IgD-negative memory B cell (primary cell): ENCODE measurements around the gene FAM228B. TPM values are rescaled to one million over a fixed set of nuclear protein-coding genes. Genes with fewer than 3 reads are reported as not detected.

Experiments
- H3K27ac Mint-ChIP-seq, 3 donors: one replicate each; pipeline ENCODE4 v1.8.0; 2020 to 2022; ENCODE audit warnings: mild to moderate bottlenecking in 3 of 3, mixed read lengths in 3 of 3, moderate library complexity in 1 of 3
- H3K27me3 Mint-ChIP-seq: one replicate; pipeline ENCODE4 v1.8.0; 2021; ENCODE audit warnings: mixed read lengths
- H3K36me3 Mint-ChIP-seq: one replicate; pipeline ENCODE4 v1.8.0; 2020; ENCODE audit warnings: mild to moderate bottlenecking, mixed read lengths
- H3K4me1 Mint-ChIP-seq, 3 donors: one replicate each; pipeline ENCODE4 v1.8.0; 2020 to 2022; ENCODE audit warnings: mixed read lengths in 3 of 3, mild to moderate bottlenecking in 1 of 3
- H3K4me3 Mint-ChIP-seq, 4 donors: one replicate each; pipeline ENCODE4 v1.8.0; 2020 to 2022; ENCODE audit warnings: mild to moderate bottlenecking in 4 of 4, mixed read lengths in 4 of 4, moderate library complexity in 3 of 4
- H3K9me3 Mint-ChIP-seq, 3 donors: one replicate each; pipeline ENCODE4 v1.8.0; 2020 to 2021; ENCODE audit warnings: mixed read lengths in 3 of 3, mild to moderate bottlenecking in 1 of 3
- polyA plus RNA-seq: library from polyadenylated mRNA; unstranded; fragments of 300-500 nt; fragmentation: Illumina TruSeq; gene quantifications from one replicate; pipeline ENCODE4 v1.2.3, GENCODE V29; 2021

The FAM228B gene
- polyA plus RNA-seq, 1 donor from 2014 or later: 12.1 TPM

DNA sequence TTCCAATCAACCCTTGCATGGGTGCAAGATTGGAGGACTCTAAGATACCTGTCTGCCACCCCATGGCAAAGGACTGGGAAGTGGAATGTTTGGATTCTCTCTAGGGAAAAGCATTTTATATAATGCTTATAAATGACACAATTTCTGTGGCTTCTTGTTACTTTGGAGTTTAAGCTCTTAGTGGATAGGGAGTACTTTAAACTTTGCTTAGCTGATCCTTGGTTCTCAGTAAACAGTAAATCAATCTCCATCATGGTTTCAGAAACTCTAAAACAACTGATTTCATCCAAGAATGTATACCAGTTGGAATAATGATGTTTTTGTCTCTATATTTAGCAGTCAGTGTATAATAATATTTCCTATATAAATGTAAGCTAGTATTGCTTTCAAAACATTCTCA, 37.5 kb downstream of the FAM228B start:
- peaks cover 0 to 4% (median 2%) of the 10 kb centered on the region in 3 donors for H3K9me3 Mint-ChIP-seq
- H3K27me3 Mint-ChIP-seq: no peaks in the 10 kb centered on the region
- peaks cover 5 to 10% (median 5%) of the 10 kb centered on the region in 3 donors for H3K4me1 Mint-ChIP-seq
- peaks cover 16% of the 10 kb centered on the region for H3K36me3 Mint-ChIP-seq
- H3K4me3 Mint-ChIP-seq: no peak overlapping the region
- no peak overlapping the region for H3K27ac Mint-ChIP-seq

DNA sequence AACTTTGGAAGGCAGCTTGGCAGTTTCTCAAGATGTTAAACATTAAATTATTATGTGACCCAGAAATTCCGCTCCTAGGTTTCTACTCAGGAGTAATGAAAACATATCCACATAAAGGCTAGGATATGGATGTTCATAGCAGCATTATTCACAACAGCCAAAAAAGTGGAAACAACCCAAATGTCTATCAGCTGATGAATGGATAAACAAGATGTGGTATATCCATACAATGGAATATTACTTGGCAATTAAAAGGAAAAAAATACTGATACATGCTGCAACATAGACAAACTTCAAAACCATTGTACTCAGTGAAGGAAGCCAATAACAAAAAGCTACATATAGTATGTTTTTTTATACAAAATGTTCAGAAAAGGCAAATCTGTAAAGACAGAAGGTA, 39.2 kb downstream of the FAM228B start:
- Mint-ChIP-seq H3K36me3 (peaks cover 6% of the 10 kb centered on the region), H3K9me3 (peaks cover 0 to 4% (median 2%) of the 10 kb centered on the region in 3 donors)

DNA sequence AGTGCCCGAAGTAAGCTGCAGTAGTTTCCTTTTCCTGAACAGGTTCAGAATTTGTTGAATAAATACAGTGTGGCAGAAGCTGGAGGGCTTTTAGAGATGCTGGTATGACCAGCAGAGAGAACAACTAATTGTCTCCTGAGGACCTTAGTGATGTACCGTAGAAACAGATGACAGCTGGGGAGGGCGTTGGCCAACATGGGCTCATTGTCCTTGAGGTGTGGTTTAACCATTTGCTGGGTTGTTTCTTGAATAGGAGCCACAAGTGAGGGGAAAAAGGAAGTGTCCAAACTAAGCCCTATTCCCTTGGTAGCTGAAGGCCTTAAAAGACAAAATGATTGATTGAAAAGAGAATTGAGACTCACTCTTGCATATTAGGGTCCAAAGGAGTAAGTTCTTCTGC, 39.9 kb downstream of the FAM228B start:
- Mint-ChIP-seq H3K27me3 (peaks cover 1% of the 10 kb centered on the region), H3K9me3 (peaks cover 0 to 4% (median 2%) of the 10 kb centered on the region in 3 donors), H3K4me1 (peaks cover 5 to 10% (median 5%) of the 10 kb centered on the region in 3 donors), H3K36me3 (peaks cover 5% of the 10 kb centered on the region), H3K4me3 (no peak overlapping the region), H3K27ac (peak overlapping the region in 1 of 3 donors; percentile 39)

More for the DNA sequence above, 39.2 kb downstream of the FAM228B start:
- Mint-ChIP-seq H3K4me1 (peaks cover 5 to 10% (median 5%) of the 10 kb centered on the region in 3 donors), H3K27me3 (no peaks in the 10 kb centered on the region), H3K4me3 (no peak overlapping the region), H3K27ac (no peak overlapping the region)

DNA sequence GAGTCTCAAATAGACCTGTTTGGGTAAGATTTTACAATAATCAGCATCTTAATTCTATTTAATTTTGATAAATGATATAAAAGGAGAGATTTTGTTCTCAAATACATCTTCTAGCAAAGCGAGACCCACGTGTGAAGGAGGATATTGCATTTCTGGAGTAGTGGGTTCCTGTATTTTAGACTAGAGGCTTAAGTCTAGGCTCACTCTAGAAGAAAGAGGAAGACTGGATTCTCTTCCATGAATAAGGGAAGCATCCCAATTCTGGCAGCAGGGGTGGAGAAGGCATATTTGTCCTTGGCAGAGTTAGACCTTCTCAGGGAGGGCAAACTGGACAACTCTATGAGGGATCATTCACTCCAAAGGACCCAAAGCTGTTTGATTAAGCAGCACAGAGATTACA, 40.3 kb downstream of the FAM228B start:
- H3K27me3 Mint-ChIP-seq: peaks cover 1% of the 10 kb centered on the region
- peaks cover 6% of the 10 kb centered on the region for H3K36me3 Mint-ChIP-seq
- H3K4me1 Mint-ChIP-seq: peaks cover 5 to 10% (median 5%) of the 10 kb centered on the region in 3 donors
- no peak overlapping the region for H3K27ac Mint-ChIP-seq
- H3K9me3 Mint-ChIP-seq: peaks cover 0 to 4% (median 2%) of the 10 kb centered on the region in 3 donors
- H3K4me3 Mint-ChIP-seq: no peak overlapping the region

DNA sequence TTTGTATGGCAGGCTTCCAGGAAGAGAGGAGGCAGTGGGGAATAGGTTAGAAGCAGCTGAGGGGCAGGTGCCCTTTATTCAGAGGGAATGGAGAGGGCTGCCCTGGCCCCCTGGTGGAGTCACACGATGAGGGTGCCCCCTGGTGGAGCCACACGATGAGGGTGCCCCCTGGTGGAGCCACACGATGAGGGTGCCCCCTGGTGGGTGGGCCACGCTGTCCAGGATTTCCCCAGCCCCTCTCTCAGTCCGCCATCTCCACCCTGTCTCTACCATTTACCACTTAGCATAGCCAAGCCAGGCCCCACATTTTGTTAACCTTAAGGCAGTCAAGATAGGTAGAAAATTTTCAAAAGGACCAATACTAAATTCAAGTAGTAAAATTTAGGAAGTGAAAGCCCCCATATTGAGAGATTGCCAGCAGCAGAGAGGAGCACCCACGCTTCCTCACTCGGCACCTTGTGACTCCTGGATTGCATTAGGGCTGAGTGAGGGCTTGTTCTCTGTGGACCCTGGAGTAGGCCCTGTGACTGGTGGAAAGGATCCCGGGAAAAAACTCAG, 41.2 kb downstream of the FAM228B start:
- Mint-ChIP-seq H3K27ac (peak overlapping the region in 2 of 3 donors; percentile 19 to 86), H3K27me3 (peaks cover 1% of the 10 kb centered on the region), H3K4me3 (peak overlapping the region in 2 of 4 donors; percentile 77 to 80), H3K36me3 (peaks cover 4% of the 10 kb centered on the region), H3K9me3 (peaks cover 0 to 4% (median 2%) of the 10 kb centered on the region in 3 donors), H3K4me1 (peaks cover 5 to 10% (median 5%) of the 10 kb centered on the region in 3 donors)

DNA sequence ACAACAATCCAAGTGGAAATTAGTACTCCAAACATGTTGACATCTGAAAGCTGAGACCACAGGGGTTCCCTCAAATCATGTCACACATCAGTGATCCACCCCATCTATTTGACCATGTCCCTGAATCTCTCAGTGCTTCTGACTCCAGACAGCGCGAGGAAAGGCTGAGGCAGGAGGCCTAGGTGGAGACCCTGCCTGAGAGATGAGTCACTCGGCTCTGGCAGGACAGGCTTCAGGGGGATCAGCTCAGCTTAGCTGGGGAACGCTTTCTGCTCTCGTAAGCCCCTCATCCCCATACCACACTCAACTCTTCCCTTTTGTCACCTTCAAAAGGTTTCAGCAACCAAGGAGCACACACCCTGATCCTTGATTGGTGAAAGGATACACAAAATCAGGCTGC, 45.8 kb downstream of the FAM228B start:
- Mint-ChIP-seq H3K27me3 (peaks cover 1% of the 10 kb centered on the region), H3K27ac (peak overlapping the region in 1 of 3 donors; percentile 11), H3K4me1 (peaks cover 5 to 6% (median 5%) of the 10 kb centered on the region in 3 donors), H3K4me3 (no peak overlapping the region), H3K9me3 (peaks cover 0 to 2% (median 0%) of the 10 kb centered on the region in 3 donors), H3K36me3 (peaks cover 5% of the 10 kb centered on the region)

DNA sequence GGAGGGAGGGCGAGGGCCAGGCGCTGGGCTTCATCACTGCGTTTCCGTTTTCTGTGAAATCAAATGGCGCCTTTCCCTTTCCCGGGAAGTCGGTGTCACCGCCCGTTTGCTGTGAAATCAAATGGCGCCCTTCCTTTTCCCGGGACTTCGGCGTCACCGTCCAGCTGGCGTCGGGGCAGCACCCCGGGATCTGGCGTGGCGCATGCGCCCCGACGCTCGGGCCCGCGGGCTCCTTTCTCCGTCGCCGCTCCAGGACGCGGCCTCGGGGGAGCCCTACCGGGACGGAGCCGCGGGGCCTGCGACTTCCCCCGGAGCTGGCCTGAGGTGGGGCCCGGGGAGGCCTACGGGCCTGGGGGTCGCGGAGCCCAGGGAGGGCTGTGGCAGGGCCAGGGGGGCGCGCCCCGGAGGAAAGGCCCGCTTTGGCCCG, 51.6 kb downstream of the FAM228B start, which contains the start of gene FAM228A:
TSS of gene FAM228A (plus strand) at position 203 of the 427 bp plus-strand sequence. CDS start 428 bp downstream, outside the sequence.
- Mint-ChIP-seq H3K4me1 (no peaks in the 10 kb centered on the region), H3K27ac (no peak within 1 kb of the TSS)

DNA sequence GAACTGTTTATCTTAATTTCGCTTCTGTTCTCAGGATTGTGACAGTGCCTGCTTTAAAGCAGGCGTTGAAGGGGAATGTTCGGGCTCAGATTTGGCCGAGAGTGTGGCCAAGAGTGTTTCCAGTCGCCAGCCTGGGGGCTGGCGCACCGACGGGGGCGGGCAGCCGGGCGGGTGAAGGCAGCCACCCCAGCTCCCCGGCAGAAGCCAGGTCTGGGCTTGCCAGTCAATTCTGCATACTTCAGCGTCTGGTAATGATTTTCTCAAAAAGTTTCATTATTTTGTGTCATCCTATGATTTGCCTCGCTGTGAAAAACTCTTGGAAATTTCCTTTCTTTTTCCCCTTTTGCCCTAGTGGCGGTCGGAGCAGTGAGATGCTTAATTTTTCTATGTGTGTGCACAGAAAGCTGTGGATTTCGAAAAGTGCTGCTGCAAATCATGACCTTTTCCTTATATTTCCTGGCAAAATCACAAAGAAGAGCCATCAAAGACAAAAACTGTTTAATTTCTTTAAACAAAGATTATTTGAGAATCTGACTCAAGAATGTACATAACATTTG, 52.4 kb downstream of the FAM228B start:
- Mint-ChIP-seq H3K4me1 (no peaks in the 10 kb centered on the region), H3K9me3 (peaks cover 0 to 3% (median 0%) of the 10 kb centered on the region in 3 donors), H3K36me3 (peaks cover 6% of the 10 kb centered on the region), H3K4me3 (no peak overlapping the region), H3K27me3 (no peaks in the 10 kb centered on the region), H3K27ac (no peak overlapping the region)

More for the DNA sequence above, 51.6 kb downstream of the FAM228B start, which contains the start of gene FAM228A:
- H3K4me3 Mint-ChIP-seq: peak within 1 kb of the TSS in 1 of 4 donors; percentile 14
- peaks cover 0 to 3% (median 0%) of the 10 kb centered on the region in 3 donors for H3K9me3 Mint-ChIP-seq
- no peaks in the 10 kb centered on the region for H3K27me3 Mint-ChIP-seq
- H3K36me3 Mint-ChIP-seq: peaks cover 4% of the 10 kb centered on the region

DNA sequence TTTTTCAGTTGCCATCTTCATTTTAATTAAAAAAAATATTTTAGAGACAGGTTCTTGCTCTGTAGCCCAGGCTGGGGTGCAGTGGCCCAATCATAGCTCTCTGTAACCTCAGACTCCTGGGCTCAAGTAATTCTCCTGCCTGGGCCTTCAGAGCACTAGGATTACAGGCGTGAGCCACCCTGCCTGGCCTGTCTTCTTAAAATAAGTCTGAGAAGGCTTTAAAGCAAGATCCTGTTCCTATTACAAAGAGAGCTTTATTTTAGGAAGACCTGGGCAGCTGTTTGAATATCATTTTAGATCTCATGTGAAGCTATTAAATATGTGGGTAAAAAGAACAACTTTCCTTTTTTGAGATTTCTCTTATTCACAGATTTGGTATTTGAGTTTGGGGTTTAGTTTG, 53.1 kb downstream of the FAM228B start:
- no peaks in the 10 kb centered on the region for H3K4me1 Mint-ChIP-seq
- H3K36me3 Mint-ChIP-seq: peaks cover 6% of the 10 kb centered on the region
- no peak overlapping the region for H3K27ac Mint-ChIP-seq
- H3K9me3 Mint-ChIP-seq: peaks cover 0 to 3% (median 0%) of the 10 kb centered on the region in 3 donors
- no peaks in the 10 kb centered on the region for H3K27me3 Mint-ChIP-seq
- no peak overlapping the region for H3K4me3 Mint-ChIP-seq

DNA sequence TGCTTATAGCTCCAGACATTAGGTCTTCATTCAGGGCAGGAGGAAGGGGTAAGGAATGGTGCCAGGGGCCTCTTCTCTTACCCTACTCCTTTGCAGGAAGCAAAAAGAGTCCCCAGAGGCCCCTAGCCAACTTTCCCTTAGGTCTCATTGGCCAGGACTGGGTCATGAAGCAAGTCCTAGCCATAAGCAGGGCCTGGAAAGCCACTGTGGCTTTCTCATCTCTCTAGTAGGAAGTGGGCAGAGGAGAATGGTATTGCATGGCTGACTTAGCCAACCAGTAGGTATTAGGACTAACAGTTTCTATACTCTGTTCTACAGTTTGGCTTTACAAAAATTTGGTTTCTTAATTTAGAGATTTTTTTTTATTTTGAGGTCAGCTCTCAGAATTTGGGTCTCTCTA, 56.4 kb downstream of the FAM228B start:
- H3K36me3 Mint-ChIP-seq: peaks cover 4% of the 10 kb centered on the region
- H3K4me1 Mint-ChIP-seq: no peaks in the 10 kb centered on the region
- H3K27me3 Mint-ChIP-seq: no peaks in the 10 kb centered on the region
- H3K9me3 Mint-ChIP-seq: no peaks in the 10 kb centered on the region
- H3K4me3 Mint-ChIP-seq: no peak overlapping the region
- peak overlapping the region in 1 of 3 donors; percentile 87 for H3K27ac Mint-ChIP-seq

DNA sequence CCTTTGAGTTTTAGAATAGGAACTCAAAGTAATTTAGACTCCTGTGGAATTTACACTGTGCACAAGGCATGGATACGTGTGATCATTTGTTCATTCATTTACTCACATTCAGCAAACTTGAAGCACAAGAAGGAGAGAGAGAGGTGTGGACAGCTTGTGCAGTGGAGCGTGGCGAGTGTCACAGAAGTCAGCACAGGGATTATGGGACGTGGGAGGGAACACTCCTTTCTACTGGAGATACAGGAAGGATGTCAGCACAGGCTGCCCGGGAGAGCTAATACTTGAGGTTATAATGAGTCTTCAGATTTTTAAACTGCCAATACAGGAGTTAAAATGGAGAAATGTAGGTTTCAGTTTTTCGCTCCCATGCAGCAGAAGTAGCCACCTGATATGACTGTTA, 58.6 kb downstream of the FAM228B start:
- Mint-ChIP-seq H3K4me3 (no peak overlapping the region), H3K36me3 (peaks cover 4% of the 10 kb centered on the region), H3K4me1 (no peaks in the 10 kb centered on the region), H3K27me3 (no peaks in the 10 kb centered on the region), H3K9me3 (peaks cover 0 to under 1% (median 0%) of the 10 kb centered on the region in 3 donors), H3K27ac (no peak overlapping the region)

DNA sequence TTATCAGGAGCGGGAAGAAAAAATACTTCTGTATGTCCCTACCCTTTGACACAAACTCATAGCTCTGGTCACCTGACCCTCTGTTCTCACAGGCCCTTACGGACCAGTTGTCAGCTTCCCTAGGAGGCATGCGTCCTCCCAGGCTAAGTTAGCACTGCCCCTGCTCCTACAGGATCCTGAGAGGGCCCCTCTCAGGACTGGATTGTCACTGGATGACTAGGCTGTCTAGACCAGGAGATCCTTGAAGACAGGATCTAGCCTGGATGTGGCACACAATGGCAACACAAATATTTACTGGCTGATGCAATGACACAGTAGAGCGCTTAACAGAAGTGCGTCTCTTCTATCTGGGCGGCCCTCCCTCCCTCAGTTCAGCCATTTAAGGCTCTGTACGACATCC, 59.2 kb downstream of the FAM228B start:
- Mint-ChIP-seq H3K4me3 (no peak overlapping the region), H3K27me3 (no peaks in the 10 kb centered on the region), H3K27ac (no peak overlapping the region), H3K9me3 (peaks cover 0 to 6% (median 2%) of the 10 kb centered on the region in 3 donors), H3K36me3 (peaks cover 5% of the 10 kb centered on the region), H3K4me1 (peaks cover 0 to 1% (median 0%) of the 10 kb centered on the region in 3 donors)

DNA sequence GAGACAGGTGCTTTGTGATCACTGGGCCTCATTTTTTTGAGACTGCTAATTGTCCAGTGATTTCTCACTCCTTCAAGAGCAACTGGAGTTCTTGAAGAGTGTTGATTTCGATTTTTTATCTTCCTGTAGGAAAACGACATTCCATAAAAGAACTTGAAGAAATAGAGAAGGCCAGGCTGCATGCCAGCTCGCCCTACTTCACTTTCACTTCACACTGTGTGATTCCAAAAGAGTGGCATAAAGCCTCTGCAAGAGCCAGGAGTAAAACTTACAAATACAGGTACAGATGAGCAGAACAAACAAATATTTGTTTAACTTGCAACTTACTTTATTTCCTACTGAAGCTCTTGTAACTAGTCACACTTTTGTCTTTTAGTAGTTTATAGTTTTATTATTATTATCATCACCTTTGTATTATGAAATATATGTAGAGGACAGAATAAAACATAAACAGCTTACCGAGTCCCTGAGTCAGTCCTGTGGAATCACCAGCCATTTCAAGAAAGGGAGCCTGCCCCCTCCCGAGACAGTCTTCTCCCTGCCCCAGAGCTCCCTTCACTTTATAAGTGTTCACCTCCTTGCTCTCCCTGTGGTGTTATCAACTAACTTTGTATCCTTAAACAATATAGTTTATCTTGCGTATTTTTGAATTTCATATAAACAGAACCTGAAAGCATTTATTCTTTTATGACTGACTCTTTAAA, 60.2 kb downstream of the FAM228B start:
- Mint-ChIP-seq H3K27ac (no peak overlapping the region), H3K27me3 (no peaks in the 10 kb centered on the region), H3K9me3 (peaks cover 1 to 11% (median 3%) of the 10 kb centered on the region in 3 donors), H3K4me3 (no peak overlapping the region), H3K36me3 (peaks cover 5% of the 10 kb centered on the region), H3K4me1 (peaks cover 0 to 1% (median 0%) of the 10 kb centered on the region in 3 donors)

DNA sequence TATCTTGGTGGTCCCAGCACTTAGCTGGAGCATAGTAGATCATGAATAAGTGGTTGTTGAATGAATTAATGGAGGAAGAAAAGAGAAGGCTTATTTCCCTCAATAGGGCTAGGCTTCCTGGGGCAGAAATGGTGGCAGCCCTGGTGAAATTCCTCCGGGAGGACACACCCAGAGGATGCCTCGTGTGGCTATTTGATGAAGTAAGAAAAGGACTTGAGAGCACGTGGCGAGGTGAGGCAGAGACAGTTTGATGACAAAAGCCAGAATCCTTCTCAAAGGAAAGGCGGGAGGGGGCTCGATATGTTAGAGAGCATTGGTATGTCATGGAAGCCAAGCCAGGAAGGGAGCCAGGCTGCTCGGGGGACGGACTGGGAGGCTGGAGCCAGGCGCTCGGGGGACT, 66.3 kb downstream of the FAM228B start:
- Mint-ChIP-seq H3K36me3 (peaks cover 1% of the 10 kb centered on the region), H3K9me3 (peaks cover 1 to 14% (median 3%) of the 10 kb centered on the region in 3 donors), H3K4me1 (peaks cover 0 to 1% (median 0%) of the 10 kb centered on the region in 3 donors), H3K27ac (no peak overlapping the region), H3K27me3 (no peaks in the 10 kb centered on the region), H3K4me3 (no peak overlapping the region)

DNA sequence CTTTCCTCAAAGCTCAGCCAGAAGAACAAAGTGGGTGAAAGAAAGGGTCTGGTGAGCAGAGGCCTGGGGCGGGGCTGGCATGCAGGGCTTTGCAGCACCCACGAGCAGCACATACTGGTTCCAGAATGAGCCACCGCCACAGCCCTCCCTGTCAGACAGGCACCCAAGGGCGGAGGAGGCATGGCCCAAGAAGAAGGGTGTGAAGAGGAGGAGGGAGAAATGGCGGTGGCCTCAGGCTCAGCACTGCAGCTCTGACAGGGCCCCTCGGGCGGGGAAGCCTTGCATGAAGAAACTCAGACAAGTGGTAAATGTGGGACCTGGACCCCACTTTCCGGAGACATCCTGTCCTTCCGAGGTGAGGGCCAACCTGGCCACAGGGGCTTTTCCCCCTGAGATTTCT, 67.2 kb downstream of the FAM228B start:
- peaks cover 0 to 1% (median 0%) of the 10 kb centered on the region in 3 donors for H3K4me1 Mint-ChIP-seq
- H3K27ac Mint-ChIP-seq: no peak overlapping the region
- peaks cover 1 to 14% (median 6%) of the 10 kb centered on the region in 3 donors for H3K9me3 Mint-ChIP-seq
- no peaks in the 10 kb centered on the region for H3K27me3 Mint-ChIP-seq
- H3K36me3 Mint-ChIP-seq: peaks cover 1% of the 10 kb centered on the region
- H3K4me3 Mint-ChIP-seq: no peak overlapping the region
